Measurements from ENCODE around the gene WDR93. TPM values are rescaled to one million over a fixed set of nuclear protein-coding genes. Genes with fewer than 3 reads are reported as not detected.
"Not testable (repeated sequence)": the region's sequence is repeated elsewhere in the genome, so short reads cannot be mapped to it uniquely, and the experiment has no call there.

Gene WDR93
- total RNA-seq, 1 experiment from 2014 or later, result 0.05 TPM

- Histone ChIP-seq H3K36me3 (peaks cover 4% of the 10 kb centered on the region; the same call in 1 of the 2 replicates), H3K27me3 (replicated peaks) (no peaks in the 10 kb centered on the region), H3K27ac (no peak overlapping the region), H3K9me3 (replicated peaks) (no peaks in the 10 kb centered on the region), H3K4me3 (no peak overlapping the region), H3K4me1 (replicated peaks) (no peaks in the 10 kb centered on the region)
- no peak for DNase-seq (ENCODE audit: low read depth in 1 of 2, low spot score in 2 of 2)
Measured at GRCh38 chr15:89680282-89680873, 10.2 kb upstream of the WDR93 start.

DNA sequence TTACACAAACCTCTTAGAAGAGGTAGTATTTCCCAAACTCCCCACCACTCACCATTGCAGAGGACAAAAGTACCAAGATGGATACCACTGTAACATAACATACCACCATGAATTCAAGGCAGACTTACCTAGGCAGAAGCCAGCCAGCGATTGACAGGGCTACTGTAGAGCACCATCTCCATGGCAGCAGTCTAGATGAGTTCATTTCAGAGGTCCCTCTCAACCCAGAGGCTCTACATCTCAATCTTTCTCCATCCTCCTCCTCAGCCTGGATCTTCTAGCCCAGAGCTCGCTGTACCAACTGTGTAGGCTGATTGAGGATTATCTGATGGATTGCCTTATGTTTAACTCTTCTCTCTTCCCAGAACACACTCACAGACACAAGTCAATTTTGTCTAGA, 9.5 kb upstream of the WDR93 start:
- no peaks in the 10 kb centered on the region for H3K9me3 ChIP-seq (replicated peaks)
- no peaks in the 10 kb centered on the region for H3K4me1 ChIP-seq (replicated peaks)
- H3K4me3 ChIP-seq, result no peak overlapping the region
- no peaks in the 10 kb centered on the region for H3K27me3 ChIP-seq (replicated peaks)
- DNase-seq (ENCODE audit: low read depth in 1 of 2, low spot score in 2 of 2), result no peak
- no peak overlapping the region for H3K27ac ChIP-seq
- peaks cover 4% of the 10 kb centered on the region; the same call in 1 of the 2 replicates for H3K36me3 ChIP-seq

- Histone ChIP-seq H3K36me3 (peaks cover 10% of the 10 kb centered on the region), H3K4me3 (no peak overlapping the region), H3K9me3 (replicated peaks) (no peaks in the 10 kb centered on the region; the same call in 1 of the 2 replicates), H3K27me3 (replicated peaks) (no peaks in the 10 kb centered on the region), H3K27ac (no peak overlapping the region), H3K4me1 (replicated peaks) (peaks cover 2% of the 10 kb centered on the region)
- no peak for DNase-seq (ENCODE audit: low read depth in 1 of 2, low spot score in 2 of 2)
Measured at GRCh38 chr15:89685995-89686394, 4.6 kb upstream of the WDR93 start.

GRCh38 chr15:89686522-89686921, 4.1 kb upstream of the WDR93 start:
- no peaks in the 10 kb centered on the region; the same call in 1 of the 2 replicates for H3K9me3 ChIP-seq (replicated peaks)
- DNase-seq (ENCODE audit: low read depth in 1 of 2, low spot score in 2 of 2), result no peak
- no peak overlapping the region for H3K4me3 ChIP-seq
- H3K4me1 ChIP-seq (replicated peaks), result peaks cover 4% of the 10 kb centered on the region
- H3K27ac ChIP-seq, result no peak overlapping the region
- no peaks in the 10 kb centered on the region for H3K27me3 ChIP-seq (replicated peaks)
- peaks cover 10% of the 10 kb centered on the region for H3K36me3 ChIP-seq

DNA sequence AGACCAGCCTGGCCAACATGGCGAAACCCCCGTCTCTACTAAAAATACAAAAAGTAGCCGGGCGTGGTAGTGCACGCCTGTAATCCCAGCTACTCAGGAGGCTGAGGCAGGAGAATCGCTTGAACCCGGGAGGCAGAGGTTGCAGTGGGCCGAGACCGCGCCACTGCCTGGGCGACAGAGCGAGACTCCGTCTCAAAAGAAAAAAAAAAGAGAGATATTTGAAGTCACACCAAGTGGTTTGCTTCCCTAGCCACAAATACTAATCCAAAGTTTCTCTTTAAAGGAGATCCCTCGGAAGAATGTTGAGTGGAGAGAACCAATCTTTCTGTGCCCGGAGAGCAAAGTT, 708 bp upstream of the WDR93 start:
- DNase-seq (ENCODE audit: low read depth in 1 of 2, low spot score in 2 of 2); H3K9me3 ChIP-seq (replicated peaks); H3K27me3 ChIP-seq (replicated peaks); H3K4me1 ChIP-seq (replicated peaks); H3K27ac ChIP-seq; H3K36me3 ChIP-seq: not testable (repeated sequence)
- H3K4me3 ChIP-seq, result peak overlapping the region; percentile 71

DNA sequence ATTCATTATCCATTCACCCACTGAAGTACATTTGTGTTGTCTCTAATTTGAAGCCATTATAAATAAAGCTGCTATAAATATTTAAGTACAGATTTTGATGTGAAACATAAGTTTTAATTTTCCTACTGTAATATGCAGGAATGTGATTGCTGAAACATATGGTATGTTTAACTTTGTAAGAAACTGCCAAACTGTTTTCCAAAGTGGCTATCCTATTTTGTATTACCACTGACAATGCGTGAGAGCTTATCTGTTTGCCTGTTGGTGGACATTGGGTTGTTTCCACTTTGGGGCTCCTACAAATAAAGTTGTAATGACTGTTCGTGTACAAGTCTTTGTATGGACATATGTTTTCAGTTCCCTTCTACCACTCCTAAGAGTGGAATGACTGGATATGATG, 2.5 kb downstream of the WDR93 start:
- Histone ChIP-seq H3K36me3 (peaks cover 6% of the 10 kb centered on the region; the same call in 1 of the 2 replicates), H3K4me1 (replicated peaks) (peaks cover 4% of the 10 kb centered on the region), H3K4me3 (no peak overlapping the region), H3K27ac (no peak overlapping the region), H3K27me3 (replicated peaks) (no peaks in the 10 kb centered on the region; the same call in 1 of the 2 replicates), H3K9me3 (replicated peaks) (no peaks in the 10 kb centered on the region; the same call in 1 of the 2 replicates)
- DNase-seq (ENCODE audit: low read depth in 1 of 2, low spot score in 2 of 2), result no peak

- Histone ChIP-seq H3K9me3 (replicated peaks) (no peaks in the 10 kb centered on the region; the same call in 1 of the 2 replicates), H3K36me3 (peaks cover 6% of the 10 kb centered on the region; the same call in 1 of the 2 replicates), H3K27ac (no peak overlapping the region), H3K4me1 (replicated peaks) (peaks cover 4% of the 10 kb centered on the region), H3K27me3 (replicated peaks) (no peaks in the 10 kb centered on the region; the same call in 1 of the 2 replicates), H3K4me3 (no peak overlapping the region)
- DNase-seq (ENCODE audit: low read depth in 1 of 2, low spot score in 2 of 2), result no peak
Measured at GRCh38 chr15:89693696-89694095, 3.1 kb downstream of the WDR93 start.

DNA sequence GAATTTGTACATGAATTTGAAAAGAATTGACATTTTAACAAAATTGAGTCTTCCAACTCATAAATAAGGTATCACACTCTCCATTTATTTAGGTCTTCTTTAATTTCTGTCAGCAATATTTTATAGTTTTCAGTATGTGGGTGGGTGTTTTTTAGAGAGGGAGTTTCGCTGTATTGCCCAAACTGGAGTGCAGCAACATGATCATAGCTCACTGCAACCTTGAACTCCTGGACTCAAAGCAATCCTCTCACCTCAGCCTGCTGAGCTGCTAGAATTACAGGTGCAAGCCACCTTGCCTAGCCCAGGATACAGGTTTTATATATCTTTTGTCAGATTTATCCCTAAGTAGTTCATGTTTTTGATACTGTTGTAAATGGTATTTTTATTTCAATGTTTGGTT, 4.6 kb downstream of the WDR93 start:
- DNase-seq (ENCODE audit: low read depth in 1 of 2, low spot score in 2 of 2), result no peak

GRCh38 chr15:89704411-89704810, 13.8 kb downstream of the WDR93 start:
- Histone ChIP-seq H3K9me3 (replicated peaks) (no peaks in the 10 kb centered on the region), H3K36me3 (no peaks in the 10 kb centered on the region), H3K4me1 (replicated peaks) (no peaks in the 10 kb centered on the region), H3K4me3 (no peak overlapping the region), H3K27me3 (replicated peaks) (peaks cover 10% of the 10 kb centered on the region), H3K27ac (no peak overlapping the region)
- no peak for DNase-seq (ENCODE audit: low read depth in 1 of 2, low spot score in 2 of 2)

More for the DNA sequence above, 4.6 kb downstream of the WDR93 start:
- Histone ChIP-seq H3K36me3 (peaks cover 6% of the 10 kb centered on the region; the same call in 1 of the 2 replicates), H3K9me3 (replicated peaks) (no peaks in the 10 kb centered on the region; the same call in 1 of the 2 replicates), H3K4me3 (no peak overlapping the region), H3K27ac (no peak overlapping the region), H3K4me1 (replicated peaks) (peaks cover 4% of the 10 kb centered on the region), H3K27me3 (replicated peaks) (peaks cover 4% of the 10 kb centered on the region; the same call in 1 of the 2 replicates)

GRCh38 chr15:89707577-89707976, 17.0 kb downstream of the WDR93 start:
- Histone ChIP-seq H3K27me3 (replicated peaks) (peaks cover 19% of the 10 kb centered on the region), H3K9me3 (replicated peaks) (no peaks in the 10 kb centered on the region), H3K36me3 (no peaks in the 10 kb centered on the region), H3K27ac (no peak overlapping the region), H3K4me1 (replicated peaks) (no peaks in the 10 kb centered on the region), H3K4me3 (no peak overlapping the region)
- no peak for DNase-seq (ENCODE audit: low read depth in 1 of 2, low spot score in 2 of 2)

GRCh38 chr15:89714775-89715174, 24.2 kb downstream of the WDR93 start:
- no peaks in the 10 kb centered on the region for H3K9me3 ChIP-seq (replicated peaks)
- H3K27me3 ChIP-seq (replicated peaks), result peaks cover 14% of the 10 kb centered on the region
- H3K4me3 ChIP-seq, result no peak overlapping the region
- DNase-seq (ENCODE audit: low read depth in 1 of 2, low spot score in 2 of 2), result no peak
- H3K4me1 ChIP-seq (replicated peaks), result no peaks in the 10 kb centered on the region
- no peaks in the 10 kb centered on the region for H3K36me3 ChIP-seq
- H3K27ac ChIP-seq, result no peak overlapping the region

DNA sequence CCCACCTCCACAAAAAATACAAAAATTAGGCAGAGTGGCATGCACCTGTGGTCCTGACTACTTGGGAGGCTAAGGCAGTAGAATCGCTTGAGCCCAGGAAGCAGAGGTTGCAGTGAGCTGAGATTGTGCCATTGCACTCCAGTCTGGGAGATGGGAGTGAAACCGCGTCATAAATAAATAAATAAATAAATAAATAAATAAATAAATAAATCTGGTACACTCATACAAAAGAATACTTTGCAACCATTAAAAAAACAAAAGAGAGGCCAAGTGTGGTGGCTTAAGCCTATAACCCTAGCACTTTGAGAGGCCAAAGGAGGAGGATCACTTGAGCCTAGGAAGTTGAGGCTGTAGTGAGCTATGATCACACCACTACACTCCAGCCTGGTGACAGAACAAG, 32.4 kb downstream of the WDR93 start:
- Histone ChIP-seq H3K9me3 (replicated peaks) (no peaks in the 10 kb centered on the region; the same call in 1 of the 2 replicates), H3K27ac (no peak overlapping the region), H3K4me1 (replicated peaks) (no peaks in the 10 kb centered on the region), H3K36me3 (no peaks in the 10 kb centered on the region), H3K4me3 (no peak overlapping the region), H3K27me3 (replicated peaks) (peaks cover 16% of the 10 kb centered on the region; the same call in 1 of the 2 replicates)
- DNase-seq (ENCODE audit: low read depth in 1 of 2, low spot score in 2 of 2), result no peak

DNA sequence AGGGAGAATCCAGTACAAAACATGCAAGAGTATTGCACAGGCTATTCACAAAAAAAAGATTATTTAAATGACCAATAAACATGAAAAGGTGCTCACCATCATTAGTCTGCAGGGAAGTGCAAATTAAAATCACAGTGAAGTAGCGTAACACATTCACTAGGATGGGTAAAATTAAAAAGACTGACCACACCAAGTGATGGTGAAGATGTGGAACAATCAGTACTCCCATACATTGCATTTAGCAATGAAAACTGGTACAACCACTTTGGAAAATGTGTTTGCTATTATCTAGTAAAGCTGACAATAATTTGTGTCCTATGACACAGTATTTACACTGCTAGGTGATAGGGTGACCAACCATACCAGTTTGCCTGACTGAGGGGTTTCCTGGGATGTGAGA, 34.0 kb downstream of the WDR93 start:
- no peak for DNase-seq (ENCODE audit: low read depth in 1 of 2, low spot score in 2 of 2)
- H3K36me3 ChIP-seq, result no peaks in the 10 kb centered on the region
- H3K27ac ChIP-seq, result no peak overlapping the region
- H3K9me3 ChIP-seq (replicated peaks), result no peaks in the 10 kb centered on the region; the same call in 1 of the 2 replicates
- no peak overlapping the region for H3K4me3 ChIP-seq
- H3K27me3 ChIP-seq (replicated peaks), result peaks cover 16% of the 10 kb centered on the region; the same call in 1 of the 2 replicates
- no peaks in the 10 kb centered on the region for H3K4me1 ChIP-seq (replicated peaks)

GRCh38 chr15:89725064-89725463, 34.5 kb downstream of the WDR93 start:
- Histone ChIP-seq H3K4me3 (no peak overlapping the region), H3K27ac (no peak overlapping the region), H3K4me1 (replicated peaks) (no peaks in the 10 kb centered on the region), H3K27me3 (replicated peaks) (peaks cover 16% of the 10 kb centered on the region; the same call in 1 of the 2 replicates), H3K9me3 (replicated peaks) (no peaks in the 10 kb centered on the region; the same call in 1 of the 2 replicates), H3K36me3 (no peaks in the 10 kb centered on the region)
- DNase-seq (ENCODE audit: low read depth in 1 of 2, low spot score in 2 of 2), result no peak

All from SJSA1 (cell line).